ENCODE measurements around the gene NUP62.
A peak's percentile ranks its signal among the peaks of the same experiment; 100 is the strongest.

Gene NUP62

DNA sequence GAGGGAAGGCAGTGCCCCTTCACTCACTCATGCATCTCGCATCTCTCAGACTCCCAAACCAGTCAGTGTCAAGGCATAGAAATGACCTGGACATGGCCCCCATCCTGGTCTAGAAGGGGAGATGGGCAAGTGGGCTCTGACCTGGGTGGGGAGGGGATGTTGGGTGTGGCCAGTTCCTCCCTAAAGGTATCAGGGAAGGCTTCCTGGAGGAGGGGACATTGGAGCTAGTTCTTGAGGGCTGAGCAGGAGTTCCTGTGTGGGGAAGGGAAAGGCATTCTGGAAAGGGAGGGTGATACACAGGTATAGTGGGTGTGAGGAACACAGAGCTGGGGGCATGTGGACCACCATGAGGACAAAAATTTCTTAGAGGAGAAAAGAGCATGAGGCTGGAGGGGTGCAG is 36.6 kb downstream of the NUP62 start:
- no peak for ATAC-seq
- TF ChIP-seq ZFP3 (CRISPR knock-in tag; IDR thresholded peaks at IDR 0.05), result peak; percentile 87
- no peak for TF ChIP-seq ESRRG (CRISPR knock-in tag; IDR thresholded peaks at IDR 0.05)

DNA sequence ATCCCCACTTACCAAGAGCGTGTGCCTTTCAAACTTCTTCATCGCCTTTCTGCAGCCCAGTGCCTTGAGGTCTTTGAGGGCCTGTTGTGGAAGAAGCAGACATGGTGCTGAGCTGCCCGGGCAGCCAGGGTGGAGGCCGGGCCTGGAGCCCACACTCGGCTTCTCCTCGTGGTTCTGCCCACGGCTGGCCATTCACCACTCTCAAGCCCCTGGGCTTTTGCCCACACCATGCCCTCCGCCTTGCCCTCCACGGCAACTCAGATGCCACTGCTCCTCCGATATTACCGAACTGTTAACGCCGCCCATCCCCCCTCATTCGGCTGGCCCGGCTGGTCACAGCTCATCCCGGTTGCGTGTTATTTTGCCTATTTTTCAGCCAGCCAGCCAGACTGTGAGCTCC is 37.9 kb downstream of the NUP62 start:
- ATAC-seq, result no peak
- TF ChIP-seq, protein P1, sequence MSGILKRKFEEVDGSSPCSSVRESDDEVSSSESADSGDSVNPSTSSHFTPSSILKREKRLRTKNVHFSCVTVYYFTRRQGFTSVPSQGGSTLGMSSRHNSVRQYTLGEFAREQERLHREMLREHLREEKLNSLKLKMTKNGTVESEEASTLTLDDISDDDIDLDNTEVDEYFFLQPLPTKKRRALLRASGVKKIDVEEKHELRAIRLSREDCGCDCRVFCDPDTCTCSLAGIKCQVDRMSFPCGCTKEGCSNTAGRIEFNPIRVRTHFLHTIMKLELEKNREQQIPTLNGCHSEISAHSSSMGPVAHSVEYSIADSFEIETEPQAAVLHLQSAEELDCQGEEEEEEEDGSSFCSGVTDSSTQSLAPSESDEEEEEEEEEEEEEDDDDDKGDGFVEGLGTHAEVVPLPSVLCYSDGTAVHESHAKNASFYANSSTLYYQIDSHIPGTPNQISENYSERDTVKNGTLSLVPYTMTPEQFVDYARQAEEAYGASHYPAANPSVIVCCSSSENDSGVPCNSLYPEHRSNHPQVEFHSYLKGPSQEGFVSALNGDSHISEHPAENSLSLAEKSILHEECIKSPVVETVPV (CRISPR knock-in tag; IDR thresholded peaks at IDR 0.05), result no peak
- TF ChIP-seq ISL1 (CRISPR knock-in tag; IDR thresholded peaks at IDR 0.05) (no peak), PPARA (CRISPR knock-in tag; IDR thresholded peaks at IDR 0.05; ENCODE audit: borderline replicate concordance) (no peak), GLIS3 (CRISPR knock-in tag; IDR thresholded peaks at IDR 0.05) (no peak), RARB (CRISPR knock-in tag; IDR thresholded peaks at IDR 0.05) (no peak), ZFP3 (CRISPR knock-in tag; IDR thresholded peaks at IDR 0.05) (no peak), ZFP30 (CRISPR knock-in tag; IDR thresholded peaks at IDR 0.05) (no peak), ARNTL (CRISPR knock-in tag; IDR thresholded peaks at IDR 0.05; ENCODE audit: borderline replicate concordance, low read depth) (no peak), OSR1 (CRISPR knock-in tag; IDR thresholded peaks at IDR 0.05) (no peak), ZNF565 (CRISPR knock-in tag; conservative IDR thresholded peaks at IDR 0.05; ENCODE audit: low read depth) (no peak), SNAI2 (CRISPR knock-in tag; IDR thresholded peaks at IDR 0.05) (no peak)
- TF ChIP-seq, protein P2, sequence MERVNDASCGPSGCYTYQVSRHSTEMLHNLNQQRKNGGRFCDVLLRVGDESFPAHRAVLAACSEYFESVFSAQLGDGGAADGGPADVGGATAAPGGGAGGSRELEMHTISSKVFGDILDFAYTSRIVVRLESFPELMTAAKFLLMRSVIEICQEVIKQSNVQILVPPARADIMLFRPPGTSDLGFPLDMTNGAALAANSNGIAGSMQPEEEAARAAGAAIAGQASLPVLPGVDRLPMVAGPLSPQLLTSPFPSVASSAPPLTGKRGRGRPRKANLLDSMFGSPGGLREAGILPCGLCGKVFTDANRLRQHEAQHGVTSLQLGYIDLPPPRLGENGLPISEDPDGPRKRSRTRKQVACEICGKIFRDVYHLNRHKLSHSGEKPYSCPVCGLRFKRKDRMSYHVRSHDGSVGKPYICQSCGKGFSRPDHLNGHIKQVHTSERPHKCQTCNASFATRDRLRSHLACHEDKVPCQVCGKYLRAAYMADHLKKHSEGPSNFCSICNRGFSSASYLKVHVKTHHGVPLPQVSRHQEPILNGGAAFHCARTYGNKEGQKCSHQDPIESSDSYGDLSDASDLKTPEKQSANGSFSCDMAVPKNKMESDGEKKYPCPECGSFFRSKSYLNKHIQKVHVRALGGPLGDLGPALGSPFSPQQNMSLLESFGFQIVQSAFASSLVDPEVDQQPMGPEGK (CRISPR knock-in tag; IDR thresholded peaks at IDR 0.05; ENCODE audit: borderline replicate concordance), result no peak
- TF ChIP-seq, protein P3, sequence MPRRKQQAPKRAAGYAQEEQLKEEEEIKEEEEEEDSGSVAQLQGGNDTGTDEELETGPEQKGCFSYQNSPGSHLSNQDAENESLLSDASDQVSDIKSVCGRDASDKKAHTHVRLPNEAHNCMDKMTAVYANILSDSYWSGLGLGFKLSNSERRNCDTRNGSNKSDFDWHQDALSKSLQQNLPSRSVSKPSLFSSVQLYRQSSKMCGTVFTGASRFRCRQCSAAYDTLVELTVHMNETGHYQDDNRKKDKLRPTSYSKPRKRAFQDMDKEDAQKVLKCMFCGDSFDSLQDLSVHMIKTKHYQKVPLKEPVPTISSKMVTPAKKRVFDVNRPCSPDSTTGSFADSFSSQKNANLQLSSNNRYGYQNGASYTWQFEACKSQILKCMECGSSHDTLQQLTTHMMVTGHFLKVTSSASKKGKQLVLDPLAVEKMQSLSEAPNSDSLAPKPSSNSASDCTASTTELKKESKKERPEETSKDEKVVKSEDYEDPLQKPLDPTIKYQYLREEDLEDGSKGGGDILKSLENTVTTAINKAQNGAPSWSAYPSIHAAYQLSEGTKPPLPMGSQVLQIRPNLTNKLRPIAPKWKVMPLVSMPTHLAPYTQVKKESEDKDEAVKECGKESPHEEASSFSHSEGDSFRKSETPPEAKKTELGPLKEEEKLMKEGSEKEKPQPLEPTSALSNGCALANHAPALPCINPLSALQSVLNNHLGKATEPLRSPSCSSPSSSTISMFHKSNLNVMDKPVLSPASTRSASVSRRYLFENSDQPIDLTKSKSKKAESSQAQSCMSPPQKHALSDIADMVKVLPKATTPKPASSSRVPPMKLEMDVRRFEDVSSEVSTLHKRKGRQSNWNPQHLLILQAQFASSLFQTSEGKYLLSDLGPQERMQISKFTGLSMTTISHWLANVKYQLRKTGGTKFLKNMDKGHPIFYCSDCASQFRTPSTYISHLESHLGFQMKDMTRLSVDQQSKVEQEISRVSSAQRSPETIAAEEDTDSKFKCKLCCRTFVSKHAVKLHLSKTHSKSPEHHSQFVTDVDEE (CRISPR knock-in tag; IDR thresholded peaks at IDR 0.05), result no peak

DNA sequence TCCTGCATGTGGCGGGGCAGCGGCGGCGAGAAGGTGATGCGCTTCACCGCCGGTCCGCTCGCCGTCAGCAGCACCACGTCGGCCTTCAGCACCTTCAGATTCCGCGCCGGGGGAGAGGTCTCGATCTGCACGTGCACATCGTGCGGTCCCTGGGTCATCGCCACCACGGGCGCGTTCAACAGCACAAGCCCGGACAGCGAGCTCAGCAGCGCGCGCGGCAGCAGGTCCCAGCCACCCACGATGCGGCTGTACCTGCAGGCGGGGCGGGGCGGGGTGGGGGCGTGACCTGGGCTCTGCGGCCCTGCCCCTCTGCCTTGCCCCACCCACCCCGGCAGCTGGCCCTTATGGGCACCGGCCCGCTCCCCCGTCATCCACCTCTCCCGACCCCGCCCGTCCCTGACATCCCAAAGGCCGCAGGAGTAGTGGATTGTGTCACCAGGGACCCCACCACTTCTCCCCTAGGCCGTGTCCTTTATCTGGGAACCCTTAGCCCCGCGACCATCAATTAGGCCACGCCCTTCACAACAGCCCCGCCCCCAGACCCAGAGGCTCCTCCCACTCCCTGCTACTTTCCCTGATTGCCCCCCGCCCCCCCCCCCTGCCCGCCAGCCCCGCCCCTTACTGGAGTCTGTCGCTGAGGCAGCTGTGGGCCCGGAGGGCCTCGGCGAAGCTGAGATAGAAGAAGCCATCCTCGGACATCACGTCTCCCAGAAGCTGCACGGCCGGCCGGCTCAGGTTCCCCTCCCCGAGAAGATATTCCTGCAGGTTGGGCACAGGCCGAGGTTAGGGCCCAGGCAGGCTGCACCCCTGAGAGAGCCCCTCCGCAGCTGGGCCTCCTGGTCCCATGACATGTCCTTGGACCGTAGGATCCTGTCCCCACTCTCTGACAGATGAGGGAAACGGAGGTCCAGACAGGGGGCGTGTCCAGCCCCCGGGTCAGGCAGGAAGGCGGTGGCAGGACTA is 38.7 kb downstream of the NUP62 start:
- peak; percentile 53 for ATAC-seq
- TF ChIP-seq ZNF70 (CRISPR knock-in tag; IDR thresholded peaks at IDR 0.05) (no peak), TOX (CRISPR knock-in tag; IDR thresholded peaks at IDR 0.05; ENCODE audit: borderline replicate concordance) (no peak), CSDC2 (CRISPR knock-in tag; IDR thresholded peaks at IDR 0.05) (no peak), ZC3H10 (CRISPR knock-in tag; IDR thresholded peaks at IDR 0.05) (no peak), ZFP30 (CRISPR knock-in tag; IDR thresholded peaks at IDR 0.05) (no peak), BACH2 (CRISPR knock-in tag; IDR thresholded peaks at IDR 0.05; ENCODE audit: borderline replicate concordance) (no peak), SNAI2 (CRISPR knock-in tag; IDR thresholded peaks at IDR 0.05) (no peak), PPARA (CRISPR knock-in tag; IDR thresholded peaks at IDR 0.05; ENCODE audit: borderline replicate concordance) (no peak), GLIS3 (CRISPR knock-in tag; IDR thresholded peaks at IDR 0.05) (no peak), ZNF8 (CRISPR knock-in tag; IDR thresholded peaks at IDR 0.05) (no peak), ZFP3 (CRISPR knock-in tag; IDR thresholded peaks at IDR 0.05) (no peak), ZNF565 (CRISPR knock-in tag; conservative IDR thresholded peaks at IDR 0.05; ENCODE audit: low read depth) (no peak), ESRRG (CRISPR knock-in tag; IDR thresholded peaks at IDR 0.05) (no peak), RARB (CRISPR knock-in tag; IDR thresholded peaks at IDR 0.05) (no peak)
- TF ChIP-seq, protein P2 (CRISPR knock-in tag; IDR thresholded peaks at IDR 0.05; ENCODE audit: borderline replicate concordance), result no peak
- TF ChIP-seq, protein P4, sequence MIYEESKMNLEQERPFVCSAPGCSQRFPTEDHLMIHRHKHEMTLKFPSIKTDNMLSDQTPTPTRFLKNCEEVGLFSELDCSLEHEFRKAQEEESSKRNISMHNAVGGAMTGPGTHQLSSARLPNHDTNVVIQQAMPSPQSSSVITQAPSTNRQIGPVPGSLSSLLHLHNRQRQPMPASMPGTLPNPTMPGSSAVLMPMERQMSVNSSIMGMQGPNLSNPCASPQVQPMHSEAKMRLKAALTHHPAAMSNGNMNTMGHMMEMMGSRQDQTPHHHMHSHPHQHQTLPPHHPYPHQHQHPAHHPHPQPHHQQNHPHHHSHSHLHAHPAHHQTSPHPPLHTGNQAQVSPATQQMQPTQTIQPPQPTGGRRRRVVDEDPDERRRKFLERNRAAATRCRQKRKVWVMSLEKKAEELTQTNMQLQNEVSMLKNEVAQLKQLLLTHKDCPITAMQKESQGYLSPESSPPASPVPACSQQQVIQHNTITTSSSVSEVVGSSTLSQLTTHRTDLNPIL (CRISPR knock-in tag; IDR thresholded peaks at IDR 0.05; ENCODE audit: low read depth), result no peak
- TF ChIP-seq, protein P3 (CRISPR knock-in tag; IDR thresholded peaks at IDR 0.05), result no peak
- TF ChIP-seq, protein P5, sequence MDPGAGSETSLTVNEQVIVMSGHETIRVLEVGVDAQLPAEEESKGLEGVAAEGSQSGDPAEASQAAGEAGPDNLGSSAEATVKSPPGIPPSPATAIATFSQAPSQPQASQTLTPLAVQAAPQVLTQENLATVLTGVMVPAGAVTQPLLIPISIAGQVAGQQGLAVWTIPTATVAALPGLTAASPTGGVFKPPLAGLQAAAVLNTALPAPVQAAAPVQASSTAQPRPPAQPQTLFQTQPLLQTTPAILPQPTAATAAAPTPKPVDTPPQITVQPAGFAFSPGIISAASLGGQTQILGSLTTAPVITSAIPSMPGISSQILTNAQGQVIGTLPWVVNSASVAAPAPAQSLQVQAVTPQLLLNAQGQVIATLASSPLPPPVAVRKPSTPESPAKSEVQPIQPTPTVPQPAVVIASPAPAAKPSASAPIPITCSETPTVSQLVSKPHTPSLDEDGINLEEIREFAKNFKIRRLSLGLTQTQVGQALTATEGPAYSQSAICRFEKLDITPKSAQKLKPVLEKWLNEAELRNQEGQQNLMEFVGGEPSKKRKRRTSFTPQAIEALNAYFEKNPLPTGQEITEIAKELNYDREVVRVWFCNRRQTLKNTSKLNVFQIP (CRISPR knock-in tag; IDR thresholded peaks at IDR 0.05; ENCODE audit: borderline replicate concordance, low read depth), result no peak
